HG02938 (cell line): ENCODE measurements around the gene SLC6A20.

Experiments used
- ATAC-seq: cut with Tn5 transposase; IDR thresholded peaks from one replicate; pipeline ENCODE4 v1.9.1; 2021; ENCODE audit warnings: mild to moderate bottlenecking, moderate library complexity; ENCODE audit not compliant: unreplicated experiment

SLC6A20 gene

DNA sequence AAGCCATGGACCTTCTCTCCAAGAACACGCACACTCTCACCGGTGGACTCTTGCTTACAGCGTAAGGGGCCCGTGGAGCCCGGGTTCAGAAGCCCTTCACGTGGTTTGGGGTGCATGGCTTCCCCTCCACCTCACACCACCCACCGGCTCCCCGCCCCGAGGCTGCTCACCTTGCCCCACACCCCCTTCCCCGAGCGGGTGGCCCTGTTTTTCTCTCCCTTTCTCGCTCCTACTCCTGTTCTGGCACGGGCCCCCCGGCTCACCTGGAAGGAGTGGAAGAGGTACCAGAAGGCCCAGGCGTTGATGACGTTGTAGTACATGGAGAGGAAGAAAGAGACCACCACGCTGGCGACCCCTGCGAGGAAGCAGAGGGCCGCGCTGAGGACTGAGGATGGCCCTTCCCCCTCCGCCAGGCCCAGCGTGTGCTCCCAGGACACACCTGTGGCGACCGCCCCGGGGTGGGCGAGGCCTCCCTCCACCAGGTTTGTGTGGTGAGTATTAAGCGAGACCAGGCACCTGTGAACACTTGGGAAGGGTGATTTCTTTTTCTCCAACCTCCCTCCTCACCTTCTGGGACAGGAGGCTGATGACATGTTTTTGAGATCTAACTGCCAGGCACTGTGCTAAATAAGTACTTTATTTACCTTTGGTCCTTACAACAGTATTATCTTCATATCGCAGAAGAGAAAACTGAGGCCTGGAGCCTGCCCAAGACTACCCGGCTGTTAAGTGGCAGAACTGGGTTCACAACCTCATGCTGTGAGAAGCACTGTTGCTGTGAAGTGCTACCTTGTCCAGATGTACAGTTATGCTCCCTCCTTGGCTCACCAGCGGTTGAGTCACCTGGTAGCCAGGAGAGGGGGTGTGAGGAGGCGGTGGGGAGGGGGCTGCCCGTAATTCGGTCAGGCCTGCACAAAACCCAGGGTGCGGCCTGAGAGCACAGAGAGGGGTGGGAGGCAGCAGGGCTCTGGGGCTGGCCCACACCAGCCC is 16.3 kb downstream of the SLC6A20 start:
- no peak for ATAC-seq

DNA sequence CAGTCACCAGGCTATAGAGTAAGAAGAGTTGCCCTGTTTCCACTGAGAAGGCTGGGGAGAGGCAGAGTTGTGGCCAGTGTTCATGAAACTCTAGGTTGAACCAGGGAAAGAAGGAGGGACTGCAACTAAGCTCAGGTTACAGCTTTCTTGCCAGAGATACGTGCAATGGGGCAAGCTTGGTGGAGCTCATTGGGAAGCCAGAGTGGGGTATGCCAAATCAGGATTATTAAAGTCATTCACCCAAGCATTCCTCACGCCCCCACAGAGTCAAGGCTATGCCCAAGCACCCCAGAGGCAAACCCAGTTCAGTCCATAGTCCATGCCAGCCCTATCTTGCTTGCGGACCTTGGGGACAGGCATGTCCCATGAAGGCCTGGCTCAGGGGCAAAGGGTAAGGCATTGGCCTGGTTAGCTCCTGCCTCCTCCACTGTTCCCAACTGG is 17.6 kb downstream of the SLC6A20 start:
- no peak for ATAC-seq

DNA sequence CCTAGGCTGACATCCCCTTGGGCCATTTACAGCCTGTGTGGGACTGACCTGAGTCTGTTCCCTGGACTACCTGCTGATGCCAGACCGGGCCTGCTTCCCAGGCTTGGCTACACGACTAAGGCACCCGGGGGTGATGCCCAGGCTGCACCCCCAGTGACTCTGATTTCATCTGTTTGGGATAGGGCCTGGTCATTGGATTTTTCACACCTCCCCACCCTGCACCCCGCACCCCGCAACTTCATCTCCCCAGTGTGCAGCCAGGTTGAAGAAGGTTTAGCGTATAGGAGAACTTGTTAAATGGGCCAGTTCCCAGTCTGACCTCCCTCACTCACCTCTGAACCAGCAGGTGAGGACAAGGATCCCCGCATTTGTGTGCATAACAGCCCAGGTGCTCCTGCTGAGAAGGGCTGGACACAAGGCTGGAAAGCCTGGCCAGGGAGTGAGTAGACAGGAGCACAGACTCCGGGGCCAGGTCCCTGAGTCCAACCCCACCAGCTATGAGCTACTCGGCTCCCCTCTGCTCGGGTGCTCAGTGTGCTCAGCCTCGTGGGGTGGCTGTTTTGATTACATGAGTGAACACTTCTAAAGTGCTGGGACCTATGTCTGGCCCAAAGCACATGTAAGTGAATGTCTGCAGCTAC is 18.5 kb downstream of the SLC6A20 start:
- no peak for ATAC-seq

DNA sequence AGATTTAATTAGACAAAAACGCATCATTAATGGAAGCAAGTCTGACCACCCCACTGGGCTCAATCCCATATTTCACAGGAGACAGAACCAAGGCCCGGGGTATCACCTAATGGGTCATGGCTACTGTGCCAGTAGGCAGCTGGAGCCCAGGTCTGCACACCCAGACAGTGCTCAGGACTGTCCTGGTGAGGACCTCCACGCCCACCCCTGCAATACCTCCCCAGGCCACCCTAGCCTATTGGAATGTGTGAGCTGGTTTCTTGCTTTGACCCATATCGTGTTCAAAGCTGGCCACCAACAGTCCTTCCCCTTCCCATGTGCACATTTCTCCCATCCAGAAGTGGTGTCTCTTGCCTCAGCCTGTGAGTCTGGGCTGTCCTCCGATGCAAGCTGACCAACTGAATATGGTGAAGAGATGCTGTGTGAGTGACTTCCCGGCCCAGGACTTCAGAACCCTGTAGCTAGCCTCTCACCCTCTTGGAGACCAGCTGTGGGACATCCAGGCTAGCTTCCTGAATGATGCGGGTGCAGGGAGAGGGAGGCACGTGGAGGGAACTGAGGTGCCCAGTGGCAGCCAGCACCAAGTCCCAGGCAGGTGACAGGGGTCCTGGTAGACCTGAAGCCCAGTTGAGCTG is 19.1 kb downstream of the SLC6A20 start:
- no peak for ATAC-seq

DNA sequence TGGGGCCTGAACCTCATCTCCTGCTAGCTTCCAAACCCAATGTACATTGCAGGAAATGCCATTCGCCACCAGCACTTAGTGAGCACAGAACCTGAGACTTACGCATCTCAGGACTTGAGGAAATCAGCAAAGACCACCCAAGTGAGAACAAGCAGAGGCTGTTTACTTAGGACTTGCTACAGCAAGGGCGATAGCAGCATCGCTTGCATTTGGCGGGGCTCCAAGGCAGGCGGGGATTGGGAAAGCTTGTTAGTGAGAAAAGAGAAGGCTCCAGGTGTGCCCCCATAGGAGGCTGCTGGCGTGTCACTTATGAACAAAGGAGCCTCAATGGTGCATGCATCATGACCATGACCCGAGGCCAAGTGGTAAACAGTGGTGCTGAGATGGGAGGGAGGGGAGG is 19.7 kb downstream of the SLC6A20 start:
- ATAC-seq: no peak

DNA sequence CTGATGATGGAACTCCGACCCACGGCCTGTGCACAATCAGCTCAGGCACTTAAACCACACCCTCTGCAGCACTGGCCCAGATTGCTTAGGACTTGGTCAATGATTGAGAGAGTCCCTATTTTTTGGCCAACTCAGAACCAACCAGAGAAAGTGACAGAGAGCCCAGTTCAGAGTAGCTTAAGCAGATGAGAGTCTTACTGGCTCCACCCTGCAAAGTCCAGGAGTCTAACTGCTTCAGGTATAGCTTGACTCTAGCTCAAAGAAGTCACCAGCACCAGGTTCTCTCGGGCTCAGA is 20.1 kb downstream of the SLC6A20 start:
- ATAC-seq: no peak

DNA sequence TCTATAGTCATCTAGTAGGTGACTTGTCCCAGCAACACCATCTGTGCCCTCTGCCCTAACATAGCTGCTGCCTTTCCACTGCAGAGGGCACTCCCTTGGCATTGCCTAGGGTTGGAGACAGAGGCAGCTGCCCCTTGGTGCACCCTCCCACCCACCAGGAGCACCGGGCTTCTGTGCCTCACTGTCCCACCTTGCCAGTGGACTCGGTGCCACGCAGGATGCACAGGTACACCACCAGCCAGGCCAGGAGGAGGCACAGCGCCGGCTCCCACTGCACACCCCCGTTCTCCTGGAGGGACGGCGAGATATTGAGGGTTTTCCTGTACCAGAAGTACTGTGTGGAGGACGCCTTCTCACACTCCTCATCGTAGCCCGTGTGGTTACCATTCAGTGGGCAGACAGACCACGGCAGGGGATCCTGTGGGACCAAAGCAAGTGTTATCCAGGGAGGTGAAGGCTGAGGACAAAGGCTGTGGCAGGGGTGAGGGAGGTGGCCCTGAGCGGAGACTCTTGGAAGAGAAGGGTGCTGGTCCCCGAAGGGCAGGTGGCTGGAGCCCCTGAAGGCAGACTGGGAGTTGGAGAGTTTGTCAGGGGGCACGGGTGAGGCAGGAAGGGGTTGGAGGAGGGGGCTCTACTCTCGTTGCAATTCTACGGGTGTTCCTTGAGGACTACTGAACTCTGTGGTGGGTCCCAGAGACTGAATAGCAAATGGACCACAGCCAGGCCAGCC is 20.6 kb downstream of the SLC6A20 start:
- ATAC-seq: no peak

DNA sequence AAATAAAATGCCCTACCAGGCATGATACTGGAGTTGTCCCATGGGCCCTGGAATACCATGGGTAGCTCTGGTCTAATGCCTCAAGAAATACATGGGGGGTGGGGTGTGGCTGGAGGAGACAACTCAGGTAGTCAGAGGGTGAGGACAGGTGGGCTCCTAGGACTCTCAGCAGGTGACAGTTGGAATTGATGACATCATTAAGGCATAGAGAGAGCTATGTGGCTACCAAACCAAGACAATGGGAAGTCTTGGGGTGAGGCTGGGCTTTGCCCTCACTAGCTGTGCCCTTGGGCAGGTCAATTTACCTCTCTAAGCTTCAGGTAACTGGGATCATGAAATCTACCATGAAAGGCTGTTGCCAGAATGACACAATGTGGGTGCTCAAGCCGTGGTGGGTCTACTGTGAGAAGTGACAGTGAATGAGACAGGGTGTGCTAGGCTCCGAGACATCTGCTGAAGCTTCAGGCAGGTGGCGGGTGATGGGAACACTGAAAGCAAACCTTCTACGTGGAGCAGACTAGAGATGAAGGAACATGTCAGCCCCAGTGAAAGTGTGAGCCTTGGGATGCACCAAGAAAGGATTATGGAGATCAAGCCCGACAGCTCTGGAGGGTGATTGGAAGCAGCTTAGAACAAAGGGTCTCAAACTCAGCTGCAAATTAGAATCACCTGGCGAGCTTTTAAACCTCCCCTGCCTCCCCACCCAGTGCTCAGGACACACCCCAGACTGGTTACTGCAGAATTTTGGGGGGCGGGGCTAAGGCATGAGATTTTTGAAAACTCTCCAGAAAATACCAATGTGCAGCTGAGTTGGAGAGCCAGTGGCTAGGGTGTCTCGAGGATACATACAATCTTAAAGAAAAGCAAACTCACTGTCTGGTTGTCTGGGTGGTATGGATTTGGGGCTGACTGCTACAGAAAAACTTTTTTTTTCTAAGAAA is 21.5 kb downstream of the SLC6A20 start:
- ATAC-seq: no peak

DNA sequence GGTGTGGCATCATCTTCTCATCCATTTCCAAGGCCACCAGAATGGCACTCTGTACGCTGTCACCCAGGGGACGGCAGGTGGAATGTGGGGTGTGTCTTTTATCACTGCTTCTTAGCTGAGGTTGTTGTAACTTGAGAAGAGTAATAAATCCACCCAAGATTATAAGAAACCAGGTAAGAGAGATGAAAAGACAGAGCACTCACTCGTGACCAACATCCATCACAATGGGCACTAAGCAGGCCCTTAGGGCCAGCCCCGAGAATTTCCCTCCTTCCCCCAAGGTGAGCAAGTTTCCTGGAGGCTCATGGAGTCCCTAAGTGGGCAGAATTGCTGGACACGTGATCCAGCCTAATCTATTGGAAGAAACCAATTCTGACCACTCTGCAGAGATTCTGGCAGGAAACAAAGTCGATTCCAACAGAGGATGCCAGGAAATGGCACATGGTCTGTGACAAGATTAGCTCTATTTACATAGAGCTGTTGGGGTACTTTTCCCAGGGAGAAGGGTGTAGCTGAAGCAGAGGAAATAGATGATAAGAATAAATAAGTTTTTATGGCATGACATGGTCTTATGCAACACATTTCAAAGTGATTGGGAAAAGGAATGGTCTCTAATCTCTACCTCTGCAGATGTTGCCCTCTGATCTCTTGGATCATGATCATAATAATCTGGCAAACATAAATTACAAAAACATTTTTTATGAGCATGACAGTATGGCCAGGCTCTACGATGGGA is 22.5 kb downstream of the SLC6A20 start:
- no peak for ATAC-seq

DNA sequence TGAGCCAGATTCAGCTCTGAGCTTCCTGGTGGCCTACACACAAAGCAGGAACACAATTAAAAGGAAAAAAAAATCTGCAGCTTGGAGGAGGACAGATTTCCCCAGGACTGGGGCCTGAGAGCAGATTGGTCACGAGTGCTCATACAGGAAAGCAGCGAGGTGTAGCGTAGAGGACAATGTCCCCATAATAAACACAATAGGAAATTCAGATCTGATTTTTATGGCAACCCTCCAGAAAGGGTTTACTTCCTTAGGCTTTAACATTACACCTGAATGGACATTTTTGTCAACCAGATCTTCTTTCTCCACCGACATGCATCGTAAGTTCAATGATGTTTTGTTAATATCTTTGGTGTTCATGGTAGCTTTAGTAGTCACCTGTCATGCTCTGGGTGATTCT is 23.3 kb downstream of the SLC6A20 start:
- no peak for ATAC-seq

DNA sequence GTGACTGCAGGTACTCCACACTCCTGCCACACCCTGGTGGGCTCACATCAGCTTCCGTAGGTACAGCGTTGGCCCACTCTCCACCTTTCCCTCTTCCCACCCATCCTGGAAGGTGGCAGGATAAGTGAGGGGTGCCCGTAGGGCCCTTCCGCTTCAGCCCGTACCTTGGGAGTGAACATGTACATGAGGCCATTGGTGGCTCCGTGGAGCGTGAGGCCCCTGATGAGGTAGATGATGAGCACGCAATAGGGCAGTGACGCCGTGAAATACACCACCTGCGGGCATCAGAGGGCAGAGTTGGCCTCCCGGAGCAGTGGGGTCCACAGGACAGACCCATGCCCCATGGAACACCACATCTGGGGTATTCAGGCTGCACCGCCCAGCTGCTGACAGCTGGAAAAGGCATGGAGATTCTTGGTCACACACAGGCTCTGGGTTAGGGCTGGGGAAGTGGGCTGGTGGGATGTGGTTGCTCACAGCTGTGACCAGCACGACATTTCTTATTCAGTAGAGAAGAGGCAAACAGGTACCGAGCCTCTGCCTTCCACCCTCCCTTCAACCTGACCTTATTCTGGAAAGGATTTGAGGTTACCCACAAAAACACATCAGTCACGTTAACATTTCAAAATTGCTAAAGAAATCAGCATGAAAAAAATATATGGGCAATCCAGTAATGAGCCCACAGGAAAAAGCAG is 23.8 kb downstream of the SLC6A20 start:
- no peak for ATAC-seq

DNA sequence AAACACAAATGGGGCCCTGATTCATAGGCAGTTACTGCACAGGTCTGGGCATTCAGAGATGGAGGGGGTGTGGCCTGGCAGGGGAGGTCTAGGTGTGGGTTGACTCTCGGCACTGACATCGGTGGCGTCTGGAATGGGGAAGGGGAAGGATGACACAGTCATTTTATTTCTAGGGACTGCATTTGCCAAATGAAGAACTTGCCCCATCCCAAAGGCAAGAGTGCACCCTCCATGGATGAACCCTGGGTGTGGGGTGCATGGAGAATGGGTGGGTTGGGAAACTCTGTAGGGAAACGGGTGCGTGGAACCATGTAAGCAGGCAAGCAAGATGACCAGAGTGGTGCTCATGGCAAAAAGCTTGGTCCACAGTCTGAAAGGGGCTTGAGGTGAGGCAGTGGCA is 24.5 kb downstream of the SLC6A20 start:
- ATAC-seq: no peak

DNA sequence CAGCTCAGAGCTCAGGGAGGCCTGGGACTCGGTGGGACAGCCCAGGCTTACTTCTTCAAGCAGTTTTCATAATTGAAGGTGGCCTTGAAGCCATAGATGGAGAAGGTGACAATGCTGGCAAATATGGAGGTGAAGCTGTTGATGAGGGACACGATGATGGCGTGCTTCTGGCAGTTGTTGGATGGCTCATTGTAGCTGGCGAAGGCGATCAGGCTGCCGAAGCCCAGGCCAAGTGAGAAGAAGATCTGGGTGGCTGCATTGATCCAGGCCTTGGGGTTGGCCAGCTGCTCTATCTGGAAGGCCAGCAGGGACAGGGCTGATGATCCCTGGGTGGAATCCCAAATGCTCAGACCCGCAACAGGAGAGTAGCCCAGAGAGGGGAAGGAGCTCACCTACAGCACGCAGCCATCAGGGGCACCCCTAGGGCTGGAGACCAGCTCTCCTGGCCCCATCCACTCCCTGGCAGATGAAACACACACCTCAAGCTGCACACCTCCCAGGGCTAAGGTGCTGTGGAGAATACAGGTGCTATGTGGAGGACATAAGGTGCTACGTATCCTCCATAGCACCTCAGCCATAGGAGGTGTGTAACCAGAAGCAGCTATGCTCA is 25.1 kb downstream of the SLC6A20 start:
- no peak for ATAC-seq

DNA sequence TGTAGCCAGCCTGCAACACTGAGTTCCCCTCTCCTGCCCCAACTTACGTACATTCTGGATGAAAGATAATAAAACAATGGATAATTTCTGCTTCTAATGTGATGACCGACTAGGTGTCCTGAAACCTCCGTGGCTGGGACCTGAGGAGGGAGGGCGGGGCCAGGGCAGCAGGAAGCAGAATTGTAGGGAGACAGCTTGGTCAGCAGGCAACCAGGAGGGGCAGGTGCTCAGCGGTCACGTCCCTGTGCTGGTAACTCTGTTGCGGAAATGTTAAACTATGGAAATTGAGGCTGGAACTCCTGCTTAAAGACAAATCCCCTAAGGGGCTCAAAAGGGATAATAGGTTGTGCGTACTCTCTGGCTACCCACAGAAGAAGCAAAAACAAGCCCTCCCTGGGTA is 30.4 kb downstream of the SLC6A20 start:
- no peak for ATAC-seq

DNA sequence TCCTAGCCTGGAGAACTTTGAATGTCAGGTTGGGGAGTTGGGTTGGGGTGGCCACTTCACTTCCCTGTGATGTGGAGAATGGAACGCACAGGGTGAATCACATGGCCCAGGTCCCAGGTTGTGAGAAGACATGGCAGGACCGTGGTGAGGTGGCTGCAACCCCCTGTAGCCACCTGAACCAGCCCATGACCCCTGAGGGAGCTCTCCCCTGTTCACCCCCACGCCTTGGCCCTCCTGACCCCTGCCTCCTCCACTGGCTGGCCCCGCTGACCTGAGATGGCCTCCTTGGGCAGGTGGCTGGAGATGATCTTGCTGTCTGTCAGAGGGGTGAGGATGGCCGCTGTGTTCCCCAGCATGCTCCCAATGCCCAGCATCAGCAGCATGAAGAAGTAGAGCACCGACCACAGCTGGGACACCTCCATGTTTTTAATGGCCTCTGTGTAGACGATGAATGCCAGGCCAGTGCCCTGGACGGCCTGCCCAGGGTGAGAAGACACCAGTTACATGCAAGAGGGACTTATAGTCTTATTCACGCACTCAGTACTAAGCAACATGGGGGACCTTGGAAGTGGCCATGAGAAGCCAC is 31.0 kb downstream of the SLC6A20 start:
- ATAC-seq: no peak

DNA sequence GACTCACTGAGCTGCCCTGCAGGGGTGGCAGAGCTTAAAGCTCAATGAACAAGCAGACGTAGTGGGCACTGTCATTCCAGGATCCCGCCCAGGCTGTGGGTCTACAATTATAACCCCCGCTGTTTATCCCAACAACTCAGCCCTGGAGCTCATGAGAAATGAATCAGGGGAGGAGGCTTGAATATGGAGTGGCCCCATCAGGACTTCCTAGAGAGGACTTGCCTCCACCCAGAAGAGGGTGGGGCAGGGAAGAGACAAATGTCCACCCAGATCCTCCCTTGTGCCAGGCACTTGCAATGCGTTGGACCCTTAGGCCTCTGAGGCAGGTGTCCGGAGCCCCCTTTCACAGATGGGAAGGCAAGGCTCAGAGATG is 33.0 kb downstream of the SLC6A20 start:
- no peak for ATAC-seq

DNA sequence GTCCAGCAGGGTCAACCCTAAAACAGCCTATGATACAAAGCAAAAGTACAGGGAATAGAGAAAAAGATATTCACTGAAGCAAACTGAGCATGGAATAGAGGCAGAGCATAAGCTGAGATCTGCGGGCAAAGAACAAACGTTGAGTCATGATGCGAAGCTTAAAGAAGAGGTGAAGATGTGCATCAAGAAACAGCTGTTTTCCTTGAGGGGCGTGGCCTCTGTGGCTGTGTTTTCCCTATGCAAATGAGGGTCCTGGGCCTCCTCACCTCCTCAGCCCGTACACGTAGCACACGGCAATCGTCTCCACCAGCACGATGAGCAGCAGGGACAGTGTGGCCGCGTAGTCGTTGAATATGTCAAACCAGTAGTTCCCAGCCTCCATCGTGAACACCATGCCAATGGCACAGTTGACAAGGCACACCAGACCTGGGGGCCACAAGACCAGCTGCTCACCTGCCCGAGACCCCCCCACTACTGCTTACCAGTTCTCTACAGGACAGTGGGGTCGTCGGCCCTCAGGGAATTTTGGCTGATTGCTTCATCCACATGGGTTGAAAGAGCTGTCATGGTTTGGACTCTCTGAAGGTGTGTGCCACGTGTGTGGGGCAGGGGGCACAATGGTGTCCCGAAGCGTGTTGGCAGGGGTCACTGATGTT is 33.6 kb downstream of the SLC6A20 start:
- no peak for ATAC-seq

DNA sequence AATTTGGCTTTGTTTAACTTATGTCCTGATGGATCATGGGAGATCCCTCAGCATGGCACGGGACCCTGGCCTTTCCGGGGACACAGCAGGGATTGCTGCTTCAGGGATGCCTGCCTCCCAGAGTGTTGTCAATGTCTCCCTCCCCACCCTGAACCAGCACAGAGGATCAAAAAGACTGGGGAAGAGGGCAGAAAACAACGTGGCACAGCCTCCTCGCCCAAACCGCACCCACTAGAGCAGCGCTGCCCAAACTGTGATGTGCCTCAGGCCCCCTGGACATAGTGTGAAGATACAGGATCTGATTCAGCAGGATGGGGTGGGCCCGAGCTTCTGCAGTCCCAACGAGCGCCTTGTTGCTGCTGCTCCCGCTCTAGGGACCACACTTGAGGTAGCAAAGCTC is 34.5 kb downstream of the SLC6A20 start:
- no peak for ATAC-seq
